Erythroblast (primary cell): ENCODE data around the gene WDR7.
"Not testable (repeated sequence)": the region's sequence is repeated elsewhere in the genome, so short reads cannot be mapped to it uniquely, and the experiment has no call there.

Source experiments
- DNase-seq, 2 experiments: peaks; one replicate each; lab custom pipeline; 2025; lab: John Stamatoyannopoulos, UW
- GATA1 ChIP-seq: IDR thresholded peaks from 2 replicates; pipeline ENCODE4 v1.6.1; 2011; ENCODE audit warnings: low read depth, mild to moderate bottlenecking, control low read depth, low read length, moderate library complexity
- POLR2A ChIP-seq: IDR thresholded peaks from 2 replicates; pipeline ENCODE4 v1.6.1; 2011; ENCODE audit warnings: mild to moderate bottlenecking, low read length

Gene WDR7

GRCh38 chr18:56643381-56643780 is 7.8 kb upstream of the WDR7 start:
- TF ChIP-seq POLR2A: no peak
- TF ChIP-seq GATA1: no peak
- peak; percentile 66 to 85 for DNase-seq

- DNase-seq: peak; percentile 50 to 62
Measured at GRCh38 chr18:56645415-56646016, 5.6 kb upstream of the WDR7 start.

GRCh38 chr18:56647071-56647470 is 4.1 kb upstream of the WDR7 start:
- no peak for DNase-seq
- TF ChIP-seq POLR2A (no peak), GATA1 (no peak)

More at GRCh38 chr18:56645415-56646016, 5.6 kb upstream of the WDR7 start:
- TF ChIP-seq GATA1 (no peak), POLR2A (no peak)

GRCh38 chr18:56647951-56648893 is 2.9 kb upstream of the WDR7 start:
- DNase-seq: peak in 1 of 2 experiments; percentile 69
- TF ChIP-seq GATA1 (no peak), POLR2A (no peak)

GRCh38 chr18:56649996-56650395 is 1.2 kb upstream of the WDR7 start:
- peak in 1 of 2 experiments; percentile 55 for DNase-seq
- TF ChIP-seq POLR2A: no peak
- TF ChIP-seq GATA1: no peak

GRCh38 chr18:56651771-56652092 is 573 bp downstream of the WDR7 start:
- DNase-seq: no peak
- TF ChIP-seq GATA1 (no peak), POLR2A (no peak)

- DNase-seq: no peak
- no peak for TF ChIP-seq POLR2A
- TF ChIP-seq GATA1: no peak
Measured at GRCh38 chr18:56652802-56653201, 1.6 kb downstream of the WDR7 start.

GRCh38 chr18:56654280-56654679 is 3.1 kb downstream of the WDR7 start:
- DNase-seq: not testable (repeated sequence)

- no peak for DNase-seq
- TF ChIP-seq GATA1 (no peak), POLR2A (no peak)
Measured at GRCh38 chr18:56658261-56658660, 7.1 kb downstream of the WDR7 start.

GRCh38 chr18:56659111-56659510 is 8.0 kb downstream of the WDR7 start:
- DNase-seq: no peak
- TF ChIP-seq POLR2A: no peak
- no peak for TF ChIP-seq GATA1

- DNase-seq: peak in 1 of 2 experiments; percentile 34
- no peak for TF ChIP-seq GATA1
- no peak for TF ChIP-seq POLR2A
Measured at GRCh38 chr18:56660655-56661054, 9.5 kb downstream of the WDR7 start.

GRCh38 chr18:56661360-56662062 is 10.4 kb downstream of the WDR7 start:
- DNase-seq: no peak
- TF ChIP-seq GATA1: no peak
- TF ChIP-seq POLR2A: no peak

- TF ChIP-seq GATA1 (no peak), POLR2A (no peak)
- DNase-seq: no peak
Measured at GRCh38 chr18:56662063-56662408, 10.9 kb downstream of the WDR7 start.

- TF ChIP-seq GATA1 (no peak), POLR2A (no peak)
- no peak for DNase-seq
Measured at GRCh38 chr18:56662502-56662901, 11.3 kb downstream of the WDR7 start.
